ENCODE measurements around the gene MYO18B. TPM values are rescaled to one million over a fixed set of nuclear protein-coding genes. Genes with fewer than 3 reads are reported as not detected.

The MYO18B gene
- total and polyA plus RNA-seq, 9 donors: 0.02 to 0.23 (median 0.10) TPM; not detected in 5

GRCh38 chr22:26057731-26058130 lies 315.7 kb downstream of the MYO18B start:
- H3K4me1 ChIP-seq (ENCODE audit: insufficient read depth): no peaks in the 10 kb centered on the region
- no peak overlapping the region for H3K4me3 ChIP-seq
- H3K9me3 ChIP-seq: no peaks in the 10 kb centered on the region
- H3K27me3 ChIP-seq: no peaks in the 10 kb centered on the region
- no peaks in the 10 kb centered on the region for H3K36me3 ChIP-seq
- DNase-seq: no peak
- intact Hi-C loops (cut with DNase I): no loop called here
- TF ChIP-seq EP300 (IDR thresholded peaks at IDR 0.05): no peak
- no peak for TF ChIP-seq POLR2A (IDR thresholded peaks at IDR 0.05)
- TF ChIP-seq CTCF (IDR thresholded peaks at IDR 0.05): no peak
- no peak overlapping the region for H3K27ac ChIP-seq

- DNase-seq: no peak
- intact Hi-C loops (cut with DNase I): no loop called here
- H3K4me3 ChIP-seq: no peak overlapping the region
- no peaks in the 10 kb centered on the region for H3K4me1 ChIP-seq (ENCODE audit: insufficient read depth)
- no peak for TF ChIP-seq POLR2A (IDR thresholded peaks at IDR 0.05)
- TF ChIP-seq EP300 (IDR thresholded peaks at IDR 0.05): no peak
- no peak for TF ChIP-seq CTCF (IDR thresholded peaks at IDR 0.05)
- no peaks in the 10 kb centered on the region for H3K36me3 ChIP-seq
- no peak overlapping the region for H3K27ac ChIP-seq
- 74 to 84% (median 79%) methylated on average over 2 of the region's 2 CpGs for WGBS, 3 donors
- H3K9me3 ChIP-seq: no peaks in the 10 kb centered on the region
- H3K27me3 ChIP-seq: no peaks in the 10 kb centered on the region
These were observed 322.1 kb downstream of the MYO18B start for GRCh38 chr22:26064048-26064447.

GRCh38 chr22:26065847-26066246 lies 323.9 kb downstream of the MYO18B start:
- no peak for TF ChIP-seq CTCF (IDR thresholded peaks at IDR 0.05)
- no peak for TF ChIP-seq POLR2A (IDR thresholded peaks at IDR 0.05)
- no peak for TF ChIP-seq EP300 (IDR thresholded peaks at IDR 0.05)
- WGBS, 3 donors: 36 to 40% (median 38%) methylated on average over 2 of the region's 2 CpGs
- H3K9me3 ChIP-seq: no peaks in the 10 kb centered on the region
- H3K4me3 ChIP-seq: no peak overlapping the region
- H3K36me3 ChIP-seq: no peaks in the 10 kb centered on the region
- no peaks in the 10 kb centered on the region for H3K27me3 ChIP-seq
- no peak for DNase-seq
- no peaks in the 10 kb centered on the region for H3K4me1 ChIP-seq (ENCODE audit: insufficient read depth)
- intact Hi-C loops (cut with DNase I): no loop called here
- H3K27ac ChIP-seq: no peak overlapping the region

GRCh38 chr22:26066534-26066933 lies 324.5 kb downstream of the MYO18B start:
- intact Hi-C loops (cut with DNase I): no loop called here

More at GRCh38 chr22:26066534-26066933, 324.5 kb downstream of the MYO18B start:
- 2 to 4% (median 2%) methylated on average over 6 of the region's 6 CpGs for WGBS, 3 donors
- Histone ChIP-seq H3K27ac (no peak overlapping the region), H3K27me3 (no peaks in the 10 kb centered on the region), H3K4me3 (no peak overlapping the region), H3K4me1 (ENCODE audit: insufficient read depth) (no peaks in the 10 kb centered on the region), H3K36me3 (no peaks in the 10 kb centered on the region), H3K9me3 (no peaks in the 10 kb centered on the region)
- DNase-seq: no peak
- no peak for TF ChIP-seq EP300 (IDR thresholded peaks at IDR 0.05)
- TF ChIP-seq CTCF (IDR thresholded peaks at IDR 0.05): no peak
- TF ChIP-seq POLR2A (IDR thresholded peaks at IDR 0.05): no peak

All from ovary (tissue), 9 donors.